GM23338 (cell line): ENCODE data around the gene MED7. TPM values are rescaled to one million over a fixed set of nuclear protein-coding genes. Genes with fewer than 3 reads are reported as not detected.

Experiments used
- ATAC-seq: fragments of 200-7000 bp; cut with Tn5 transposase; 3 replicates; pipeline ENCODE4 v1.9.1; 2020
- DNase-seq: peaks from one replicate; pipeline ENCODE4 v3.0.0-alpha.2; 2015; ENCODE audit warnings: low spot score
- H2AFZ ChIP-seq: fragments of 200-600 bp; sonication (generic); 2 replicates; pipeline ENCODE4 v1.8.0; 2016; ENCODE audit warnings: antibody characterized with exemption, mild to moderate bottlenecking, moderate library complexity
- H3F3A ChIP-seq: fragments of 200-600 bp; sonication (generic); replicated peaks from 2 replicates; pipeline ENCODE4 v1.8.0; 2017; ENCODE audit warnings: antibody characterized with exemption, mixed run types, low read depth
- H3K27ac ChIP-seq: fragments of 200-600 bp; sonication (generic); 2 replicates; pipeline ENCODE4 v1.6.1; 2016; ENCODE audit warnings: low read depth
- H3K27me3 ChIP-seq: fragments of 200-600 bp; sonication (generic); 2 replicates; pipeline ENCODE4 v1.8.0; 2016; ENCODE audit warnings: mild to moderate bottlenecking, mixed run types, moderate library complexity; ENCODE audit not compliant: insufficient read depth
- H3K36me3 ChIP-seq: fragments of 200-600 bp; sonication (generic); 2 replicates; pipeline ENCODE4 v1.8.0; 2016; ENCODE audit warnings: mild to moderate bottlenecking; ENCODE audit not compliant: insufficient read depth
- H3K4me1 ChIP-seq: fragments of 200-600 bp; sonication (generic); 2 replicates; pipeline ENCODE4 v1.8.0; 2016; ENCODE audit warnings: mild to moderate bottlenecking, moderate library complexity; ENCODE audit not compliant: insufficient read depth
- H3K4me2 ChIP-seq: fragments of 200-600 bp; sonication (generic); 2 replicates; pipeline ENCODE4 v1.7.1; 2017; ENCODE audit warnings: mixed run types
- H3K4me3 ChIP-seq: fragments of 200-600 bp; sonication (generic); 2 replicates; pipeline ENCODE4 v1.6.1; 2016; ENCODE audit warnings: mixed run types
- H3K79me2 ChIP-seq: fragments of 200-600 bp; sonication (generic); replicated peaks from 2 replicates; pipeline ENCODE4 v1.8.0; 2017; ENCODE audit warnings: mild to moderate bottlenecking; ENCODE audit not compliant: insufficient read depth
- H3K9me2 ChIP-seq: fragments of 200-600 bp; sonication (generic); 2 replicates; pipeline ENCODE4 v1.8.0; 2017; ENCODE audit not compliant: insufficient read depth
- H4K20me1 ChIP-seq: fragments of 200-600 bp; sonication (generic); replicated peaks from 2 replicates; pipeline ENCODE4 v1.8.0; 2017; ENCODE audit warnings: mild to moderate bottlenecking; ENCODE audit not compliant: insufficient read depth
- H3K27ac Mint-ChIP-seq: 2 replicates; pipeline ENCODE4 v1.8.0; 2020; ENCODE audit warnings: inconsistent platforms, mild to moderate bottlenecking, moderate library complexity, mixed read lengths
- H3K27me3 Mint-ChIP-seq: 3 replicates; pipeline ENCODE4 v1.8.0; 2022; ENCODE audit warnings: low read depth, mild to moderate bottlenecking, moderate library complexity, mixed read lengths, inconsistent platforms; ENCODE audit not compliant: insufficient read depth, poor library complexity
- H3K36me3 Mint-ChIP-seq: 3 replicates; pipeline ENCODE4 v1.8.0; 2021; ENCODE audit warnings: low read depth, mild to moderate bottlenecking, inconsistent platforms, moderate library complexity, mixed read lengths
- H3K4me1 Mint-ChIP-seq: 3 replicates; pipeline ENCODE4 v1.8.0; 2020; ENCODE audit warnings: mild to moderate bottlenecking, inconsistent platforms, mixed read lengths
- H3K4me3 Mint-ChIP-seq: 3 replicates; pipeline ENCODE4 v1.8.0; 2021; ENCODE audit warnings: moderate library complexity, mild to moderate bottlenecking, inconsistent platforms, mixed read lengths
- H3K9me3 Mint-ChIP-seq: 3 replicates; pipeline ENCODE4 v1.8.0; 2020; ENCODE audit warnings: moderate library complexity, mild to moderate bottlenecking, inconsistent platforms, mixed read lengths
- CREB1 ChIP-seq: fragments of 250-450 bp; sonication (Bioruptor Pico); IDR thresholded peaks from 2 replicates; pipeline ENCODE4 v1.5.0; 2020; ENCODE audit warnings: low read depth, mild to moderate bottlenecking, moderate library complexity
- CTCF ChIP-seq, 2 experiments: fragments of 200-600 bp in 1 of 2; sonication (generic) in 1 of 2; conservative IDR thresholded peaks; 2 replicates each; pipeline versions ENCODE4 v1.5.1 to v1.6.1; 2016 to 2017; ENCODE audit warnings: antibody characterized with exemption in 2 of 2, low read depth in 2 of 2, mild to moderate bottlenecking in 2 of 2, moderate library complexity in 1 of 2
- ETS1 ChIP-seq: IDR thresholded peaks from 2 replicates; pipeline ENCODE4 v1.6.1; 2016; ENCODE audit warnings: antibody characterized with exemption
- EZH2 ChIP-seq: fragments of 200-600 bp; sonication (generic); IDR thresholded peaks from one replicate; pipeline ENCODE4 v1.8.0; 2017; ENCODE audit warnings: antibody characterized with exemption, mild to moderate bottlenecking, low read depth; ENCODE audit not compliant: unreplicated experiment
- EZH2phosphoT487 ChIP-seq: fragments of 200-600 bp; sonication (generic); IDR thresholded peaks from one replicate; pipeline ENCODE4 v1.8.1; 2018; ENCODE audit warnings: antibody characterized with exemption; ENCODE audit not compliant: unreplicated experiment
- JUNB ChIP-seq: IDR thresholded peaks from one replicate; pipeline ENCODE4 v1.6.1; 2016; ENCODE audit warnings: antibody characterized with exemption; ENCODE audit not compliant: unreplicated experiment
- NANOG ChIP-seq: IDR thresholded peaks from 2 replicates; pipeline ENCODE4 v1.6.1; 2016; ENCODE audit warnings: antibody characterized with exemption, borderline replicate concordance
- POLR2AphosphoS5 ChIP-seq: IDR thresholded peaks from 2 replicates; pipeline ENCODE4 v1.6.1; 2016; ENCODE audit warnings: antibody characterized with exemption, low read depth
- REST ChIP-seq: IDR thresholded peaks from one replicate; pipeline ENCODE4 v1.6.1; 2018; ENCODE audit warnings: antibody characterized with exemption; ENCODE audit not compliant: unreplicated experiment
- STAT1 ChIP-seq: IDR thresholded peaks from one replicate; pipeline ENCODE4 v1.6.1; 2016; ENCODE audit warnings: antibody characterized with exemption; ENCODE audit not compliant: unreplicated experiment
- ZNF114 ChIP-seq: fragments of 250-450 bp; sonication (Bioruptor Pico); IDR thresholded peaks from 2 replicates; pipeline ENCODE4 v1.5.0; 2020; ENCODE audit warnings: mild to moderate bottlenecking, moderate library complexity
- ZNF331 ChIP-seq: fragments of 250-450 bp; sonication (Bioruptor Pico); IDR thresholded peaks from 2 replicates; pipeline ENCODE4 v1.5.0; 2020; ENCODE audit warnings: low read depth, mild to moderate bottlenecking, moderate library complexity
- ZNF462 ChIP-seq: fragments of 250-450 bp; sonication (Bioruptor Pico); IDR thresholded peaks from 2 replicates; pipeline ENCODE4 v1.5.0; 2020; ENCODE audit warnings: mild to moderate bottlenecking, moderate library complexity
- polyA plus RNA-seq: library from polyadenylated mRNA; unstranded; fragments of >200 nt; fragmentation: Nextera tagmentation; extraction: Ambion mirVana; gene quantifications from 2 replicates; pipeline ENCODE4 v1.2.1, GENCODE V29; 2016
- total RNA-seq: library from RNA; depleted of rRNA; stranded (reverse); fragments of >200 nt; shearing (Covaris generic); gene quantifications from 2 replicates; pipeline ENCODE4 v1.2.3, GENCODE V29; 2014

MED7 gene
- total and polyA plus RNA-seq, 2 experiments from 2014 or later, result 9.7 to 34.4 TPM

- H3K36me3 Mint-ChIP-seq, result peaks cover 2% of the 10 kb centered on the region; the same call in 1 of the 3 replicates
- H3K27me3 Mint-ChIP-seq, result no peaks in the 10 kb centered on the region
- Histone ChIP-seq H3K4me3 (no peak overlapping the region), H3K36me3 (no peaks in the 10 kb centered on the region), H3K79me2 (no peaks in the 10 kb centered on the region), H3K27ac (no peak overlapping the region), H2AFZ (no peak overlapping the region), H3F3A (no peaks in the 10 kb centered on the region), H3K4me1 (peaks cover 3% of the 10 kb centered on the region; the same call in 1 of the 2 replicates), H3K27me3 (no peaks in the 10 kb centered on the region), H3K9me2 (no peaks in the 10 kb centered on the region), H4K20me1 (no peaks in the 10 kb centered on the region), H3K4me2 (no peak overlapping the region)
- ATAC-seq, result no peak
- H3K9me3 Mint-ChIP-seq, result peaks cover 3% of the 10 kb centered on the region; the same call in 2 of the 3 replicates
- peaks cover 3% of the 10 kb centered on the region; the same call in 1 of the 3 replicates for H3K4me1 Mint-ChIP-seq
- H3K4me3 Mint-ChIP-seq, result no peak overlapping the region
- no peak for DNase-seq
- no peak for TF ChIP-seq POLR2AphosphoS5
- TF ChIP-seq ZNF462 (CRISPR knock-in tag), result no peak
- no peak for TF ChIP-seq ZNF114
- no peak for TF ChIP-seq EZH2
- no peak for TF ChIP-seq CTCF (conservative IDR thresholded peaks at IDR 0.05; ENCODE audit: low read depth in 2 of 2)
- no peak for TF ChIP-seq NANOG
- TF ChIP-seq EZH2phosphoT487, result no peak
- TF ChIP-seq STAT1, result no peak
- TF ChIP-seq ZNF331 (CRISPR knock-in tag), result no peak
- TF ChIP-seq ETS1, result no peak
- no peak for TF ChIP-seq REST
- no peak for TF ChIP-seq JUNB
- TF ChIP-seq CREB1 (CRISPR knock-in tag), result no peak
- H3K27ac Mint-ChIP-seq, result no peak overlapping the region
These were observed 21.0 kb downstream of the MED7 start for GRCh38 chr5:157121709-157122108.
